DND-41 (cell line): ENCODE measurements around the gene ALPK3.

Experiments
- ATAC-seq: fragments of 200-7000 bp; cut with Tn5 transposase; 3 replicates; pipeline ENCODE4 v1.9.1; 2021; ENCODE audit warnings: low read depth; ENCODE audit not compliant: insufficient read depth
- DNase-seq: peaks from one replicate; pipeline ENCODE4 v3.0.0-alpha.2; 2020
- H2AFZ ChIP-seq: 2 replicates; pipeline ENCODE4 v1.6.0; 2012; ENCODE audit warnings: low read depth, low read length
- H3K27ac ChIP-seq: 2 replicates; pipeline ENCODE4 v1.5.1; 2012; ENCODE audit warnings: low read length, inconsistent platforms
- H3K27me3 ChIP-seq: fragments of 200-600 bp; sonication (generic); 2 replicates; pipeline ENCODE4 v1.6.0; 2012; ENCODE audit warnings: low read length, mild to moderate bottlenecking, inconsistent platforms; ENCODE audit not compliant: insufficient read depth, poor library complexity
- H3K36me3 ChIP-seq: 2 replicates; pipeline ENCODE4 v1.5.1; 2012; ENCODE audit warnings: low read length, inconsistent platforms; ENCODE audit not compliant: insufficient read depth
- H3K4me1 ChIP-seq: 2 replicates; pipeline ENCODE4 v1.5.1; 2012; ENCODE audit warnings: mild to moderate bottlenecking, low read length; ENCODE audit not compliant: insufficient read depth
- H3K4me2 ChIP-seq: 2 replicates; pipeline ENCODE4 v1.6.0; 2012; ENCODE audit warnings: mild to moderate bottlenecking, moderate library complexity, low read length, inconsistent platforms; ENCODE audit not compliant: insufficient read depth
- H3K4me3 ChIP-seq, 2 experiments: fragments of 200-600 bp in 1 of 2; shearing (Covaris generic) in 1 of 2; 2 replicates each; pipeline ENCODE4 v1.5.1; 2012 to 2016; ENCODE audit warnings: inconsistent platforms in 2 of 2, low read length in 2 of 2, mild to moderate bottlenecking in 2 of 2, low read depth in 1 of 2, moderate library complexity in 1 of 2
- H3K79me2 ChIP-seq: 2 replicates; pipeline ENCODE4 v1.6.0; 2012; ENCODE audit warnings: low read length, inconsistent platforms; ENCODE audit not compliant: insufficient read depth
- H3K9ac ChIP-seq: 2 replicates; pipeline ENCODE4 v1.6.0; 2012; ENCODE audit warnings: low read depth, mild to moderate bottlenecking, inconsistent platforms, low read length, moderate library complexity
- H3K9me3 ChIP-seq: 2 replicates; pipeline ENCODE4 v1.5.1; 2012; ENCODE audit warnings: low read length, moderate library complexity, mild to moderate bottlenecking, inconsistent platforms; ENCODE audit not compliant: insufficient read depth, severe bottlenecking
- H4K20me1 ChIP-seq: 2 replicates; pipeline ENCODE4 v1.6.0; 2012; ENCODE audit warnings: low read length; ENCODE audit not compliant: insufficient read depth
- EZH2 ChIP-seq: IDR thresholded peaks from 3 replicates; pipeline ENCODE4 v1.6.1; 2012; ENCODE audit warnings: borderline replicate concordance, low read depth, mild to moderate bottlenecking, moderate library complexity, low read length, inconsistent platforms; ENCODE audit not compliant: severe bottlenecking
- TF ChIP-seq, protein P1 (sequence below): IDR thresholded peaks from 2 replicates; pipeline ENCODE4 v1.5.1; 2012; ENCODE audit warnings: borderline replicate concordance, low read length, moderate library complexity, mild to moderate bottlenecking; ENCODE audit not compliant: poor library complexity, severe bottlenecking; ENCODE audit errors: extremely low read depth

ALPK3 gene

DNA sequence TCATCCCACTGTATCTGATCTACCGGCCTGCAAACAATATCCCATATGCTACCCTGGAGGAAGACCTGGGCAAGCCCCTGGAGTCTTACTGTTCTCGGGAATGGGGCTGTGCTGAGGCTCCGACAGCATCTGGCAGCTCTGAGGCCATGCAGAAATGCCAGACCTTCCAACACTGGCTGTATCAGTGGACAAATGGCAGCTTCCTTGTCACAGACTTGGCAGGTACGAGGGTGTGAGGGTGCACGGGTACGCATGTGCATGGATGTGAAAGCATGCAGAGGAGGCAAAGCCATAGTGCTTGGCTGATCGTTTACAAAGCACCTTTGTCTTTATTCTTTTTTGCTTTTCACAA lies 47.3 kb downstream of the ALPK3 start:
- Histone ChIP-seq H3K9me3 (no peaks in the 10 kb centered on the region), H3K79me2 (no peaks in the 10 kb centered on the region), H3K27ac (no peak overlapping the region), H3K36me3 (no peaks in the 10 kb centered on the region), H4K20me1 (no peaks in the 10 kb centered on the region), H3K4me2 (no peak overlapping the region), H3K4me3 (no peak overlapping the region), H3K4me1 (no peaks in the 10 kb centered on the region), H3K27me3 (no peaks in the 10 kb centered on the region), H2AFZ (no peak overlapping the region), H3K9ac (no peak overlapping the region)
- TF ChIP-seq EZH2: no peak
- TF ChIP-seq, protein P1, sequence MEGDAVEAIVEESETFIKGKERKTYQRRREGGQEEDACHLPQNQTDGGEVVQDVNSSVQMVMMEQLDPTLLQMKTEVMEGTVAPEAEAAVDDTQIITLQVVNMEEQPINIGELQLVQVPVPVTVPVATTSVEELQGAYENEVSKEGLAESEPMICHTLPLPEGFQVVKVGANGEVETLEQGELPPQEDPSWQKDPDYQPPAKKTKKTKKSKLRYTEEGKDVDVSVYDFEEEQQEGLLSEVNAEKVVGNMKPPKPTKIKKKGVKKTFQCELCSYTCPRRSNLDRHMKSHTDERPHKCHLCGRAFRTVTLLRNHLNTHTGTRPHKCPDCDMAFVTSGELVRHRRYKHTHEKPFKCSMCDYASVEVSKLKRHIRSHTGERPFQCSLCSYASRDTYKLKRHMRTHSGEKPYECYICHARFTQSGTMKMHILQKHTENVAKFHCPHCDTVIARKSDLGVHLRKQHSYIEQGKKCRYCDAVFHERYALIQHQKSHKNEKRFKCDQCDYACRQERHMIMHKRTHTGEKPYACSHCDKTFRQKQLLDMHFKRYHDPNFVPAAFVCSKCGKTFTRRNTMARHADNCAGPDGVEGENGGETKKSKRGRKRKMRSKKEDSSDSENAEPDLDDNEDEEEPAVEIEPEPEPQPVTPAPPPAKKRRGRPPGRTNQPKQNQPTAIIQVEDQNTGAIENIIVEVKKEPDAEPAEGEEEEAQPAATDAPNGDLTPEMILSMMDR: no peak
- ATAC-seq: no peak
- no peak for DNase-seq

DNA sequence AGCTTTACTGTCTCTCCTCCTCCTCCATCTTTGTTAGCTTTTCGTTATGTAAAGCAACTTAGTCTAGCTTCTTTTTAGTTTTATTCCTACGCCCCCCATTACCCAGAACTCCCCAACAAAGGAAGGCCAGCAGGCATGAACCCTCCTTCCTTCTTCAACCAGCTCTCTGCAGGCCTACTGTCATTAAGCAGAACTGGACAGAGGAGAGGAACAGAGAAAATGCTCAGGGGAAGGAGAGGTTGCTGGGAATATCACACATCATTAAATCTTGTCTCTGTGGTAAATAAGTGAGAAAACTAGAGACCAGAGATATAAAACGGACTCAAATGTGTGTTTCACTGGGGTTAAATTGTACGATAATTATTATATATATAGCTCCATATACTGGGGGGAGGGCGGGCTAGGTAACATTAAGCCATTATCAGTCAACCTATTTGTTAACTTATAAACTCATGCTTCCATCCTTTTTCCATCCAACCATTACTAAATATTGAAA lies 48.0 kb downstream of the ALPK3 start:
- H3K9ac ChIP-seq: no peak overlapping the region
- no peak overlapping the region for H3K4me3 ChIP-seq
- no peaks in the 10 kb centered on the region for H3K9me3 ChIP-seq
- no peaks in the 10 kb centered on the region for H3K4me1 ChIP-seq
- no peaks in the 10 kb centered on the region for H3K36me3 ChIP-seq
- no peak overlapping the region for H3K4me2 ChIP-seq
- DNase-seq (no peak), ATAC-seq (no peak)
- H2AFZ ChIP-seq: no peak overlapping the region
- TF ChIP-seq, protein P1: no peak
- TF ChIP-seq EZH2: no peak
- H3K27ac ChIP-seq: no peak overlapping the region
- no peaks in the 10 kb centered on the region for H3K27me3 ChIP-seq
- H4K20me1 ChIP-seq: no peaks in the 10 kb centered on the region
- no peaks in the 10 kb centered on the region for H3K79me2 ChIP-seq

DNA sequence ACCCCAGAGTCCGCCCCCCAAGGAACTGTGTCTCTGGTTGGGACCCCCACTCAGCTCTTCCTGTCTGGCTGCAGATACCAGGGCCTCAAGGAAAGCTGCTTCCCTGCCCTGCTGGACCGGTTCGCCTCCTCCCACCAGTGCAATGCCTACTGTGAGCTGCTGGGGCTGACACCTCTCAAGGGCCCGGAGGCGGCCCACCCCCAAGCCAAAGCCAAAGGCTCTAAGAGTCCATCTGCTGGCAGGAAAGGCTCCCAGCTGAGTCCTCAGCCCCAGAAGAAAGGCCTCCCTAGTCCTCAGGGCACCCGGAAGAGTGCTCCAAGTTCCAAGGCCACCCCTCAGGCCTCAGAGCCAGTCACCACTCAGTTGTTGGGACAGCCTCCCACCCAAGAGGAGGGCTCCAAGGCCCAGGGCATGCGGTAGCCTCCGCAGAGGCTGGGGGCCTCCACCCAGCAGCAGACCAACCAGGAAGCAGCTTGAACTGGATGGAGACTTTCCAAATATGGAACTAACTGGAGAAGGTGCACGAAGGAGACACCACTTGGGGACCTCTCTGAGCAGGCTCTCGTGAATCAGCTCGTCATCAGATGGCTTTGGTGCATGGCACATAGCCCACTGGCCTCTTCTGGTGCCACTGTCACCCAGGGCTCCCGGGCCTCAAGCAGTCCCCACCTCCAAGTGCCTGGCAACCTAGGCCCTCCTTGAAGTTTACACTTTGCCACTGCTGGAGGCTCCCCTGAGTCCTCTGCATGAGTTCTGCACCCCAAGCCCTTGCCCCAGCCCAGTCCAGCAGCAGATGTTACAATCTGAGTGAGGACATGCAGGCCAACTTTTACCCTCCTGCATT lies 51.1 kb downstream of the ALPK3 start:
- no peak overlapping the region for H2AFZ ChIP-seq
- no peak overlapping the region for H3K9ac ChIP-seq
- no peak overlapping the region for H3K4me3 ChIP-seq
- TF ChIP-seq, protein P1: no peak
- no peak for TF ChIP-seq EZH2
- ATAC-seq (no peak), DNase-seq (no peak)
- no peaks in the 10 kb centered on the region for H4K20me1 ChIP-seq
- H3K36me3 ChIP-seq: no peaks in the 10 kb centered on the region
- no peaks in the 10 kb centered on the region for H3K27me3 ChIP-seq
- no peaks in the 10 kb centered on the region for H3K4me1 ChIP-seq
- no peaks in the 10 kb centered on the region for H3K9me3 ChIP-seq
- no peaks in the 10 kb centered on the region for H3K79me2 ChIP-seq
- no peak overlapping the region for H3K27ac ChIP-seq
- no peak overlapping the region for H3K4me2 ChIP-seq
